Fibroblast of the aortic adventitia (primary cell): ENCODE data around the gene VASN. TPM values are rescaled to one million over a fixed set of nuclear protein-coding genes. Genes with fewer than 3 reads are reported as not detected.

Experiments used
- DNase-seq: peaks from one replicate; pipeline ENCODE4 v3.0.0-alpha.2; 2010; ENCODE audit warnings: low read depth
- H3K4me3 ChIP-seq: 2 replicates; pipeline ENCODE4 v1.5.1; 2011; ENCODE audit warnings: low read depth, mild to moderate bottlenecking, control low read depth, low read length, moderate library complexity
- CTCF ChIP-seq: IDR thresholded peaks from 2 replicates; pipeline ENCODE4 v1.5.1; 2011; ENCODE audit warnings: mild to moderate bottlenecking, low read length, control low read depth, inconsistent platforms; ENCODE audit not compliant: insufficient read depth
- total RNA-seq: library from RNA; depleted of rRNA; stranded (reverse); fragments of >200 nt; gene quantifications from 2 replicates; pipeline ENCODE4 v1.2.3, GENCODE V29; 2012; ENCODE audit warnings: low replicate concordance

Gene VASN
- total RNA-seq, 1 donor: 130 TPM

GRCh38 chr16:4378999-4379690 is 7.5 kb downstream of the VASN start:
- no peak for DNase-seq
- no peak overlapping the region for H3K4me3 ChIP-seq
- no peak for TF ChIP-seq CTCF

GRCh38 chr16:4380119-4381063 is 8.7 kb downstream of the VASN start:
- peak; percentile 38 for DNase-seq
- TF ChIP-seq CTCF: no peak
- H3K4me3 ChIP-seq: no peak overlapping the region

GRCh38 chr16:4381072-4381934 is 9.7 kb downstream of the VASN start:
- no peak for TF ChIP-seq CTCF
- no peak for DNase-seq
- no peak overlapping the region for H3K4me3 ChIP-seq

- no peak for DNase-seq
- TF ChIP-seq CTCF: no peak
- no peak overlapping the region for H3K4me3 ChIP-seq
These were observed 10.5 kb downstream of the VASN start for GRCh38 chr16:4381935-4382794.

GRCh38 chr16:4382795-4383357 is 11.2 kb downstream of the VASN start:
- no peak for DNase-seq
- no peak for TF ChIP-seq CTCF
- no peak overlapping the region for H3K4me3 ChIP-seq
